Posterior cingulate gyrus (tissue), 11 donors: ENCODE measurements around the gene KDSR.

Experiments used
- DNase-seq, 10 donors: peaks; one replicate each; pipeline versions ENCODE4 v3.0.0 to v3.0.0-alpha.2; 2020 to 2021; ENCODE audit warnings: mixed read lengths in 3 of 10
- intact Hi-C: fragments of 100-400 bp; cut with DNase I; formaldehyde crosslinking; loops from one replicate; pipeline ENCODE4 v1.15.1; 2023

The KDSR gene

DNA sequence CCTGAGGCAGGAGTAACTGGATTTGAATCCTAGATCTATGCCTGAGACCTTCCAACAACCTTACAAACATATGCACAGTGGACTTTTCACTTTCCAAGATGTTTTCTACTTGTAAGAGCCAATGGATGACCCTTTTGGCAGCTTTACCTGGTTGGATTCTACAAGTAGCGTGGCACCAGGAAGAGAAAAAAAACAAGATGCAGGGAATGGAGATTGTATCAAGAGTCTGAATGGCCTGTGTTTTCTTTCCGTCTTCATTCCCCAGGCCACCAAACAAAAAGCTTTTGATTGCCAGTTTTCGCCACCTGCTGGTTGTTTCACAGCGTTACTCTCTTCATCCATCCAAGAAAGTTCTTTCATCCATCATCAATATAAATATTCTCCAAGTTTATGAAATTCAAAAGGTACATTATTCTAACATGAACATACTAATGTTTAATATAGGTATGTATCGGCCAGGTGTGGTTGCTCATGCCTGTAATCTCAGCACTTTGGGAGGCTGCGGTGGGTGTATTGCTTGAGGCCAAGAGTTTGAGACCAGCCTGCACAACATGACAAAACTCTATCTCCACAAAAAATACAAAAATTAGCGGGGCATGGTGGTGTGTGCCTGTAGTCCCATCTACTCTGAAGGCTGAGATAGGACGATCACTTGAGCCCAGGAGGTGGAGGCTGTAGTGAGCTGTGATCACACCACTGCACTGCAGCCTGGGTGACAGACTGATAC lies 43.9 kb downstream of the KDSR start:
- DNase-seq, result peak in 6 of 10 donors; percentile 49 to 91 (median 67)
- intact Hi-C loops, result loop anchor here (1.0 to 5.0 kb wide), 4 partner anchors 191 to 606 kb away; partner anchors contain the start of gene PHLPP1

DNA sequence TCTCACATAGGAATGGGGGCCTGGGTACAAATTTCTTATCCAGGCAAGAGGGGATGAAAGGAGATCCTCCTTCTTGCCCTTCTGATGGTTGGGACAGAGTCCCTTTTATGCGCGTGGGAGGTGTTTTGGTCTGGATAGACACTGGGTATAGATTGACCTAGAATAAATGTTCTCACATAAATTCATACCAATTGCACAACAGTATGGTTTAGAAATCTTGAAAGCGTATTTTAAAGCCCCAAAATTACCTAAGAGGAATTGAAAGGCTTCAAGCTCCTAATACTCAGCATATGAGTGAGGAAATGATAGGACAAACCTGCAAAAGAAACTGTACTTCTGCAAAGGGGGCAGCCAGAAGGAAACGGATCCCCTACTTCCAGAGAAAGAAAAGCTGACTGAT lies 44.8 kb downstream of the KDSR start:
- intact Hi-C loops, result loop anchor here (5.0 kb wide), 2 partner anchors 190 to 605 kb away; partner anchors contain the start of gene PHLPP1
- no peak for DNase-seq

DNA sequence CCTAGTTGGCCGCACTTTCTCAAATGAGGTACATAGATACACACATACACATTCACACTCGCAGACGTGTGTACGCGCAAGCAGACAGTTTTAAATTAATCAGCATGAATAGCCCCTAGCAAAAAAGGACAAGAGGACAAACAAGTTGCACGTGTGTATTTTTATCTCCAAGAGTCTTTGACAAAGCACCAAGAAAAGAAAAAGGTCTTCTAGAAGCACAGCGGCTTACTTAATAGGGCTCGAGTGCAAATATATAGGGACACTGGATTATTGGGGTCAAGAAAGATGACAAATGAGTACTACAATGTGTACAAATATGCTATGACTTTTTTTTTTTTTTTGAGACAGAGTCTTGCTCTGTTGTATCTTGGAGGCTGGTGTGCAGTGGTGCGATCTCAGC lies 45.7 kb downstream of the KDSR start:
- intact Hi-C loops, result loop anchor here (5.0 kb wide), 2 partner anchors 189 to 604 kb away; partner anchors contain the start of gene PHLPP1
- DNase-seq, result no peak

DNA sequence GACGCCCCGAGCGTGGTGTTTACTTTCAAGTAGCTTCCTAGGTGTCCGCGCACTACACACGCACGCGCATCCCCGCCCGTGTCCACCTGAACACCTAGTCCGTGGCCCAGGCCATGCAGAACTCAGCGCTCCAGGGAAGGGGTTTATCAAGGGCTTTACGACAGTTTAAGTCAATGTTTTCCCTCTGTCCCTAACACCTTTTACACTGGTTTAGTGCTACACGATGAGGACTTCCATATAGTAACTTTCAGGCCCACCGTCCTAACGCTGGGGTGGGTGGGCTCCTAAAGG lies 46.1 kb downstream of the KDSR start:
- DNase-seq, result peak in 3 of 10 donors; percentile 14 to 75 (median 33)

DNA sequence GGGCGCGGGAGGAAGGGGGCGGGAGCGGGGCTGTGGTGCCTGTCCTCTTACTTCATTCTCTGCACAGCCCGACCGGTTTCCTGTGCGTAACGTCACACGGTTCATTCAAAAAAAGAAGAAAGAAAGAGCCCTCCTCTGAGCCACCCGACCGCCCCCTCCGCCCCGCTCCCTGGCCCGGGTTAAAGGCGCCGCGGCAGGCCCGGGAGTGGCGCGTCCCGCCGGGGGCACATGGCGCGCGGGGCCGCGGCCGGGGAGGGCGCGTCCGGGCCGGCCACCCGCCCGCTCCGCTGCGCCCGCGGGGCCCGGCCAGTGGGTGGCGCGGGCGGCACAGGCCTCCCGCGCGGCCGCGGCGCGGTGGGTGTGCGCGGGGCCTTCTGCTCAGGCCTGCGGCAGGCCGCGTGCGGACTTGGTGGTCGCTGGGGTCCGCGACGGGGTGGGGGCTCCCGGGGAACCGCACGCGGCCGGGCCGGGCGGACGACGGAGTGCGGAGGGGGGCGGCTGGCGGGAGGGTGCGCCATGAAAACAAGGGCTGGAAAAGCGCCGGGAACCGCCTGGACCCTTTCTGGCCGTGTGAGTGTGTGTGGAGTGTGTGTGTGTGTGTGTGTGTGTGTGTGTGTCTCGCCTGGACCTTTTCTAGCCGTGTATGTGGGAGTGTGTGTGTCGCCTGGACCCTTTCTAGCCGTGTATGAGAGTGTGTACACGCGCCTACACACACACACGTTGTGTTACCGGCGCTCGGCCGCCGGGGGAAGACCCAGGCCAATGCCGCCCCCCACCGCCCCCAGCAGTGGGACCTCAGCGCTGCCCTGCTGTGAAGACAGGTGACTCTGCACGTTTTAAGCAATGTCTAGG lies 46.7 kb downstream of the KDSR start:
- peak; percentile 68 to 96 (median 78) for DNase-seq
- intact Hi-C loops, result loop anchor here (1.0 to 5.0 kb wide), 3 partner anchors 47 to 603 kb away; partner anchors contain the start of genes KDSR and PHLPP1

More for the DNA sequence above, 46.1 kb downstream of the KDSR start:
- intact Hi-C loops, result loop anchor here (1.0 to 5.0 kb wide), 3 partner anchors 46 to 604 kb away; partner anchors contain the start of genes KDSR and PHLPP1

DNA sequence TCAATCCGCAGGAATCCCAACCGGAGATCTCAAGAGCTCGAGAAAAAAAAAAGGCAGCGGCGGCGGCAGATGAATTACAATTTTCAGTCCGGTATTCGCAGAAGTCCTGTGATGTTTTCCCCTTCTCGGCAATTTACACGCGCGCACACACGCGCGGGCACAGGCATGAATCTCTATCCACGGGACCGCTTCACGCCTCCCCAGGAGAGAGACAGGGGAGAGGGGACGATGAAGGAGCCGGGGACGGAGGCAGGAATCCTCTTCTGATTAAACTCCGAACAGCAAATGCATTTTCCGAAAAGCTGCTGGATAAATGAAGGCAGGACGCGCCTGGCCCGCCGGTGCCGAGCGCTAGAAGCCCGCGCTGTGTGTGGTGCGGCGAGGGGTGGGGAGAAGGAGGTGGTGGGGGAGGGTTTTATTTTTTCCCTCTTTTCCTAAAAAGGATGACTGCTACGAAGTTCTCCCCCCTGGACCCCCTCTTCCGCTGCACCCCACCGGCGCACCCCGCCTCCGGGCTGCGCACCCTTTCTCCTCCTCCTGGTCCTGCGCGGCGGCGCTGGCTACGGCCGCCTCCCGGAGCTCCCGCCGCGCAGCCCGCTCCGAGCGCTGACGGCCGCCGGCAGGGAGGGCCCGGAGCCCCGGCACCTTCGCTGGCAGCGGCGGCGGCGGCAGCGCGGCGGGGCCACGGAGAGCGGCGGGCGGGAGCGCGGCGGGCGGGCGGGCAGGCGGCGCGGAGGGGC lies 47.5 kb downstream of the KDSR start, which contains the start of gene BCL2:
TSS of gene BCL2 (minus strand) at position 387 of the 740 bp plus-strand sequence.
- intact Hi-C loops, result loop anchor here (1.0 to 5.0 kb wide), 4 partner anchors 48 to 602 kb away; partner anchors contain the start of genes KDSR and PHLPP1
- peak in 8 of 10 donors; percentile 32 to 91 (median 44) for DNase-seq

DNA sequence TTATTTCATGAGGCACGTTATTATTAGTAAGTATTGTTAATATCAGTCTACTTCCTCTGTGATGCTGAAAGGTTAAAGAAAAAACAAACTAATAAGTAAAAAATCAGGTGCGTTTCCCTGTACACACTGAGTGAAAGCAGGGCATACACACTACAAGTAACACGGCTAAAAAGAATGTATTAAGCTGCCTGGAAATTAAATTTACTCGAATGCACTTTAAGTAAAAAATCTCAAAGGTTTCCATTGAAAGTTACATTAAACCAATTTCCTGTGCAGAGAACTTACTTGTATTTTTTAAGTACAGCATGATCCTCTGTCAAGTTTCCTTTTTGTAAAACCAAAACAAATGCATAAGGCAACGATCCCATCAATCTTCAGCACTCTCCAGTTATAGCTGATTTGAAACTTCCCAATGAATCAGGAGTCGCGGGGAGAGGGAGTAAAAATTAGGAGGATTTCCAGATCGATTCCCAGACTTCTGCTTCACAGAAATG lies 48.1 kb downstream of the KDSR start:
- intact Hi-C loops, result loop anchor here (5.0 kb wide), 1 partner anchor 62 kb away; no protein-coding TSS in a partner anchor
- no peak for DNase-seq

DNA sequence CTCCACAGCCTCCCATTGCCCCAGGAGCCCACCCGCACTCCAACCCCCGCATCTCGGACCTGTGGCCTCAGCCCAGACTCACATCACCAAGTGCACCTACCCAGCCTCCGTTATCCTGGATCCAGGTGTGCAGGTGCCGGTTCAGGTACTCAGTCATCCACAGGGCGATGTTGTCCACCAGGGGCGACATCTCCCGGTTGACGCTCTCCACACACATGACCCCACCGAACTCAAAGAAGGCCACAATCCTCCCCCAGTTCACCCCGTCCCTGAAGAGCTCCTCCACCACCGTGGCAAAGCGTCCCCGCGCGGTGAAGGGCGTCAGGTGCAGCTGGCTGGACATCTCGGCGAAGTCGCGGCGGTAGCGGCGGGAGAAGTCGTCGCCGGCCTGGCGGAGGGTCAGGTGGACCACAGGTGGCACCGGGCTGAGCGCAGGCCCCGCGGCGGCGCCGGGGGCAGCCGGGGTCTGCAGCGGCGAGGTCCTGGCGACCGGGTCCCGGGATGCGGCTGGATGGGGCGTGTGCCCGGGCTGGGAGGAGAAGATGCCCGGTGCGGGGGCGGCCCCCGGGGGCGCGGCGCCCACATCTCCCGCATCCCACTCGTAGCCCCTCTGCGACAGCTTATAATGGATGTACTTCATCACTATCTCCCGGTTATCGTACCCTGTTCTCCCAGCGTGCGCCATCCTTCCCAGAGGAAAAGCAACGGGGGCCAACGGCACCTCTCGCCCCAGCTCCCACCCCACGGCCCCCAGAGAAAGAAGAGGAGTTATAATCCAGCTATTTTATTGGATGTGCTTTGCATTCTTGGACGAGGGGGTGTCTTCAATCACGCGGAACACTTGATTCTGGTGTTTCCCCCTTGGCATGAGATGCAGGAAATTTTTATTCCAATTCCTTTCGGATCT lies 48.8 kb downstream of the KDSR start:
- intact Hi-C loops, result loop anchor here (5.0 kb wide), 1 partner anchor 61 kb away; no protein-coding TSS in a partner anchor
- DNase-seq, result peak; percentile 55 to 96 (median 70)

DNA sequence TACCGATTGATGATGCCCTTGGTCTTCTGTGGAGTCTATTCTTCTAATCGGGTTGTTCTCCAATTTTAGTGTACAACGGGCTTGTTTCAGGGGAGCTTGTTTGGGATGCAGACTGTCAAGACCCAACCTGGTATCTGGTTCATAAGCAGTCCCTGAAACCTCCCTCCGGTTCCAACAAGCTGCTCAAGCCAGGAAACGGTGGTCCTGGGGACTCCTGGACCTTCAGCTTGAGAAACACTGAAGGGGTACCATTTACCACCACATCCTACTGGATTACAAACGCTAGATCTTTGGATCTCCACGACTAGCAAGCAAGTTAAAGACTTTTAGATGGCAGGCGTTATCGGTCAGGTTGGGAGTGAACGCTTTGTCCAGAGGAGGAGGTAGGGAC lies 49.5 kb downstream of the KDSR start:
- intact Hi-C loops, result loop anchor here (5.0 kb wide), 1 partner anchor 60 kb away; no protein-coding TSS in a partner anchor
- DNase-seq, result no peak

DNA sequence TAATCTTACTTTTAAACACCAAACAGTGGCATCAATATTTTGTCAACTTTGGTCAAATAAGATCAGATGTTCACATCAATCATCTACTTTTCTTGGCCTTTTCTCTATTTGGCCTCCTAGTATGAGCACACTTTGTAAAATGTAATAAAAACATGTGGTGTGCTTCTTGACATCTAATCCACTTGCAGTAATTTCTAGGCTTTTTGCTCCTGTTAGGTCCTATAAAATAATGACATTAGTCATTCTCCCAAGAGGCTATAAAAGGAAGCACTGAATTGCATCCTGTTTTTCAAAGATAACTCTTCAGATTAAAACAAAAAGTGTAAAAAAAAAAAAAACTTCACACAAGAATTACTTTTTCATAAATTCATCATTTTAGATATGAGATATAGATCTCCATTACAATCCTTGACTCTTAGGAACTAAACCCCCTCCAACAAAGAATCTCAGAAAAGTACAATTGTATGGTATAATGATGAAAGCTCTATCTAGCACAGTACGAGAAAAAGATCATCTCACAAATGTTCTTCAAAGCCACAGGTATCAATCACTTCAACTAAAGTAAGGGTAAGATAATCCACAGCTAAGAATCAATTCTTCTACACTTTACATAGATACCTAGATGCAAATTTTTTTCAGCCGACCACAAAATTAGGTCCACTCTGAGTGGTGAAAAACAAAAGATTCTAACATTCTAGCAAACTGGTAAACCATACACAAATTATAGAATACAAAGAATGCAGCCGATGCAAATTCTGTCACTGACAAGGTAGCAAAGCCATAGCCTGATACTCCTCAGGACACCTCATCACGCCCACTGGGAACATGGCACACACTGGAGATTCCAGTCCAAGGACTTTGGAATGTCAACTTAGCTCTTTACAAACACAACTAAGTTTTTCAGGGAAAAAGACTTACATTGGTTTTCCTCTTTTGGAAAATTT lies 50.1 kb downstream of the KDSR start:
- DNase-seq, result no peak
- intact Hi-C loops, result loop anchor here (5.0 kb wide), 1 partner anchor 60 kb away; no protein-coding TSS in a partner anchor

DNA sequence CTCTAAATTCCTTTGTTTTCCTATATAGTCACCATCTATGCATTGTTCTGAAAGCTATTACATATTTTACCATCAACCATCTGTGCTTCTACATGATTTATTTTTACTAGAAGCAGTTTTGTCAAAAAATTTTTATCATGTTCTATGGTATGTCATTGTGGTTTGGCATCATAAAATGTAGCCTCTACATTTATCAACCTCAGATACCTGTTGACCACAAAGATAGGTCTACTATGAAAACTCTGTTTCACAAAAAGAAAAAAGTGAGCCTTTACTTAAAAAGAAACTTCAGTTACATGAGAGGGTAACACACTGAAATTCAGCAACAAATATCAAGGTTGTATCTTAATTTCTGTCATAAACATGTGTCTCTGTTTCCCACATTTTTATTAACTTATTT lies 51.1 kb downstream of the KDSR start:
- no peak for DNase-seq
- intact Hi-C loops, result loop anchor here (5.0 kb wide), 1 partner anchor 59 kb away; no protein-coding TSS in a partner anchor

DNA sequence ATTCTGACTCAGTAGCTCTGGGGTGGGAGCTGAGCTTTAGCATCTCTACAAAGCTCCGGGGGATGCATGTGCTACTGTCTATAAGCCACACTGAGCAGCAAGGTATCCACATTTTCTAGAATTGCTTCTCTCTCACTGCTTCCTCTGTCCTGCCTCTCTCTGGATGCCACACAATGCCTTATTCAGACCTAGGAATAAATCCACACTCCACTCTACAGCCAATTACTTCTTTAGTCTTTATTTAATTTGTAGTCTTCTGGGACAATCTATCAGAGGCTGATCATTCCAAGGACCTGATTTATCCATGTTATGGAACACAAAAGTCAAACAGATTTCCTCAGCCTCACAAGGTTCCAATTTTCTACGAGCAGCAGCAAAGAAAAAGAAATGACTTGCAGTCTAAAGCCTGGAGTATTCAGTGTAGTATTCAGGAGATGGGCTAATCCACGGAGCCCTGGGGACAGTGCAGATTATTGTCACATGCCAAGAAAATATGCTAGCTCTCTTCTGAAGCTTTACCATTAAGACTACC lies 51.8 kb downstream of the KDSR start:
- intact Hi-C loops, result loop anchor here (5.0 kb wide), 1 partner anchor 58 kb away; no protein-coding TSS in a partner anchor
- DNase-seq, result no peak

DNA sequence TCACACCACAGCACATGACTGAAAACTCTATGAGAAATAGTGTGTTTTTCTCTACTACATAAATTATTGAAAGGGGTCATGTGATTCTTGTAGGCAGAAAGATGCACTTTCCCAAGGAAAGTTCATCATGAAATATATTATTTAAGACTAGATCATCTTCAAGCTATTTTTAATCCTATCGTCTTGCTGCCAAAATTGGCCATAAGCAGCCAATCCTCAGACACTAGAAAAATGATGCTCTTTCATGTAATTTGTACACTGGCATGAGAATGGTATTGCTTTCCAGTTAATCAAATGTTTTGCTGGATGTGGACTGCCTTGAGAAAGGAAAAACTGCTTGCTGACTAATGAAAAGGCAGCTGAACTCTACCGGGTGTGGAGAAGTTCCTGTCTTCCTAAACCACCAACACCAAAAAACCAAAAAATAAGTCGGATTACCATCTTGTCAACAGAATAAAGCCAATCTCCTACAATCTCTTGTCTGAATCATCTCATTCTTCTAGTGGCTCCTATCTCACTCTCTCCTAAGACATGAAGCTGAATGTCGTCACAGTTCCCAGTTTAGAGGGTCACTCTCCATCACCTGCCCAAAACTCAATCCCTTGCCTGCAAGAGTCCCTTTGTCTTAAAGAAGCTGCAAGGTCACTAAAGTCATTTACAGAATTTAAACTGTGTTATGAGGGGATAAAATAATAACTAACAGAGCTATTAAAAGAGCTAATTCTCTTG lies 52.8 kb downstream of the KDSR start:
- intact Hi-C loops, result no loop called here
- no peak for DNase-seq

DNA sequence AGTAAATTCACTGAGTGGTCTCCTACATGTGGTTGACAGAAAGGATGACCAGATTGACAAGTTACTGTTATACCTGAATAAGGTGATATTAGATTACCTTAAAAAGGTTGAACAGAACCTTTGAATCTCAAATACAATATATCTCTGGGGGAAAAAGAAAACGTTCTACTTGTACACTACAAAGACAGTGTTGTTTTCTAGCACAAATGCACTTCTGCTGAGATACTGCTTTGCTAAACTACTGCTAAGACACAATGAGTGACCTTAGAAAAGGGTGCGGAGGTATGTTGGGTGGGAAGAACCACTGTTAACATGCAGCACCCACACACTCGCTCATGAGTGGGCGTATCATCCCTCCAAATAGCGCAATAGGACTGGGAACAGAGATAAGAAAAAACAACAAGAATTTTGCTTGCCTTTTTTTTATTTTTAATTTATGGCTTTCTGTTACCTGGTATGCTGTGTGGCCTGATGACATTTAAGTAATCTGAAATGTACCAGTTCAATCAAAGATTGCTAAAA lies 53.5 kb downstream of the KDSR start:
- no peak for DNase-seq
- intact Hi-C loops, result no loop called here

DNA sequence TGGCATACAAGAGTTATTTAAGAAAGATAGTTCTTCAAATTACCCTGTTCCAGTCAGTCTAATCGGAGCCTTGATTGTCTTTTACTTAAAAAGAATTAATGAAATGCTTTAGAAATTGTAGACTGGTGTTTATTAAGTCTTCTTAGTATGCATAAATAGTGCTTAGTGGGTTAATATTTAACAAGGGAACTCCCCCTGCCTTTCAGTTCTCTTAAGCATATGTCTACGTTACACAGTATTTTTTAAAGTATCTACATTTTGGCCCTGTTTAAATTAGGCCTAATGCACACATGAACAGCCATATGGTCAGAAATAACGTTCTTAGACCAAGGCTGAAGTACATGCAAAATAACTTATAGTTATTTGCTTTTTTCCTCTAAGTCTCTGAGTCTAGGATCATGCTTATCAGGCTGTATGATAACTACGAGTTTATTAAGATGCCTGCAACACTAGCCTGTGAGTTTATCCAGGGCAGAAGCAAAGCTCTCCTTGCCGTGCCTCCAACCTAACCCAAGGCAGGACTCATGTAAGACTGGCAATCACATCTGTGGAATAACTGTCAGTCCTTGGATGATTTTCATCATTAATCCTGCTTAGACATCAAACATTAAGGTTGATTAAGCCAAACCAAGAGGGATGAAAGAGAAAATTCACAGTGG lies 54.1 kb downstream of the KDSR start:
- DNase-seq, result no peak
- intact Hi-C loops, result no loop called here

DNA sequence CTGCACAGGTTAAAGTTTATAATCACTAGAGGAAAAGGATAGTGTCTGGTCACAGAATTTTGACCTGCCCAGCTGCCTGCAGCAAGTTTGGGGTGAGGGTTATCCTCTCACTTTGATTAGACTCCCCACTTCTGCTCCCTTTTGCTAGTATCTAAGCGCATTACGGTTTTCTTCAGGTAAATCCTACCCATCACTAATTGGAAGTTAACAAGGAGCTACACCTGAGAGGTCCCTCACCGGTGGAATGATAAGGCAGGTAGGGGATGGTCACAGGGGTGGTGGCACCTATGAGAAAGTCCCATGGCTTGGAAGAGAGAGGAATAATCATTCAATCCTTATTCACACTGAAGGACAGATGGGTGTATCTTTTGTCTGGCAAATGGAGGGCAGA lies 55.0 kb downstream of the KDSR start:
- intact Hi-C loops, result no loop called here
- DNase-seq, result no peak
